ENCODE data around the gene TMEM174. TPM values are rescaled to one million over a fixed set of nuclear protein-coding genes. Genes with fewer than 3 reads are reported as not detected.

The TMEM174 gene
- total RNA-seq, 2 donors from 2014 or later, result not detected

DNA sequence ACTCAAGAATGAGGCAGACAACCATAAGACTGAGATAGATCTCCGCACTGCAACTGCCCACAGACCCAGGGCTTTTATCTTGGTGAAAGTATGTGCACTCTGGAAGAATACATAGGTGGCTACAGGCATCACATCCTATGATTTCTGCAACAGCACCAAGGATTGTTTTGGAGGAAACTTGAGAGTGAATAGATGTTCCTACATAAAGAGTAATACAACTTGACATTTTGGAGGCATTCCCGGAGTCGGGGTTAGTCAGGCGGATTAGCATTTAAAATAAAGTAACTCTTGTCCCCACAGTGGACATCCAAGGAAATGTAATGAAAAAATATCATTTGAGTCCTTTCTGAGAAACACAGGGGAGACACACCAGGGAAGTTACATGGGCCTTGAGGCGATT is 26.7 kb downstream of the TMEM174 start:
- Histone ChIP-seq H3K27ac (no peak overlapping the region), H3K36me3 (no peaks in the 10 kb centered on the region), H3K4me3 (no peak overlapping the region), H3K4me1 (ENCODE audit: control insufficient read depth in 1 of 2, low read depth in 2 of 2) (peaks cover 0 to 8% of the 10 kb centered on the region in 2 donors), H3K27me3 (replicated peaks; ENCODE audit: insufficient read depth) (no peaks in the 10 kb centered on the region), H3K9me3 (no peaks in the 10 kb centered on the region)
- no peak for DNase-seq (ENCODE audit: low spot score)
- ATAC-seq (ENCODE audit: insufficient number of reproducible peaks, low FRiP score, low read depth), result no peak
- no peak for TF ChIP-seq CTCF (IDR thresholded peaks at IDR 0.05)

GRCh38 chr5:73201547-73202513 is 28.8 kb downstream of the TMEM174 start:
- ATAC-seq (ENCODE audit: insufficient number of reproducible peaks, low FRiP score, low read depth), result peak; percentile 70
- no peaks in the 10 kb centered on the region for H3K27me3 ChIP-seq (replicated peaks; ENCODE audit: insufficient read depth)
- no peak overlapping the region for H3K4me3 ChIP-seq
- no peaks in the 10 kb centered on the region for H3K36me3 ChIP-seq
- TF ChIP-seq CTCF (IDR thresholded peaks at IDR 0.05), result peak; percentile 80
- H3K27ac ChIP-seq, result no peak overlapping the region
- no peaks in the 10 kb centered on the region for H3K9me3 ChIP-seq
- H3K4me1 ChIP-seq (ENCODE audit: control insufficient read depth in 1 of 2, low read depth in 2 of 2), result peaks cover 0 to 8% of the 10 kb centered on the region in 2 donors
- no peak for DNase-seq (ENCODE audit: low spot score)

DNA sequence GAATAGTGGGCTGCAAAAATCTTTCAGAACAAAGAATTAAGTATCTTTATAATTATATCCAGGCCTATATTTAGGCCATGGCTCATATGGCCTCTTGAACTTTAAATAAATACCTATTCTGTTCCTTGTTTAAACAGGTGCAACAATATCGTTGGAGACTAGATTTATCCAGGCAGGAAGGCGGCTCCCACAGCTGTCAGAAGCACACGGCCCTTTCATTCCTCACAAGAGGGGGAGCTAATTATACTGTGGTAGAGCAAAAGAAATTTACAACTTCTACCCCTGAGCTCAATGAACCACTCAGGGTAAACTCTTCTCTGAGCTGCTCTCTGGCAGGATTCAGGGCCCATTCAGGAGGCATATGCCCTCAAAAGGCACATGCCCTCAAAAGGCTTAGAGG is 31.3 kb downstream of the TMEM174 start:
- Histone ChIP-seq H3K4me1 (ENCODE audit: control insufficient read depth in 1 of 2, low read depth in 2 of 2) (peaks cover 0 to 8% of the 10 kb centered on the region in 2 donors), H3K27ac (no peak overlapping the region), H3K9me3 (no peaks in the 10 kb centered on the region), H3K27me3 (replicated peaks; ENCODE audit: insufficient read depth) (no peaks in the 10 kb centered on the region), H3K4me3 (no peak overlapping the region), H3K36me3 (no peaks in the 10 kb centered on the region)
- DNase-seq (ENCODE audit: low spot score), result no peak
- TF ChIP-seq CTCF (IDR thresholded peaks at IDR 0.05), result no peak
- ATAC-seq (ENCODE audit: insufficient number of reproducible peaks, low FRiP score, low read depth), result no peak

- peaks cover 0 to 8% of the 10 kb centered on the region in 2 donors for H3K4me1 ChIP-seq (ENCODE audit: control insufficient read depth in 1 of 2, low read depth in 2 of 2)
These were observed 31.7 kb downstream of the TMEM174 start for GRCh38 chr5:73204733-73205132.

More at GRCh38 chr5:73204733-73205132, 31.7 kb downstream of the TMEM174 start:
- Histone ChIP-seq H3K4me3 (no peak overlapping the region), H3K27ac (no peak overlapping the region), H3K9me3 (no peaks in the 10 kb centered on the region), H3K36me3 (no peaks in the 10 kb centered on the region), H3K27me3 (replicated peaks; ENCODE audit: insufficient read depth) (no peaks in the 10 kb centered on the region)
- DNase-seq (ENCODE audit: low spot score), result no peak
- no peak for ATAC-seq (ENCODE audit: insufficient number of reproducible peaks, low FRiP score, low read depth)
- no peak for TF ChIP-seq CTCF (IDR thresholded peaks at IDR 0.05)
